H1 (cell line): ENCODE results near the gene ALOX15B.

Source experiments
- CTCF ChIP-seq, 3 experiments: IDR thresholded peaks; 1 replicate in 2 of 3; 2 replicates in 1 of 3; pipeline versions ENCODE4 v1.5.1 to v1.6.1; 2011; ENCODE audit warnings: low read length in 3 of 3, mild to moderate bottlenecking in 3 of 3, inconsistent platforms in 2 of 3, low read depth in 1 of 3, moderate library complexity in 1 of 3; ENCODE audit not compliant: insufficient read depth in 1 of 3; ENCODE audit errors: control extremely low read depth in 1 of 3
- EZH2 ChIP-seq: fragments of 200-600 bp; sonication (generic); IDR thresholded peaks from 2 replicates; pipeline ENCODE4 v1.7.1; 2012; ENCODE audit warnings: low read depth, mild to moderate bottlenecking, moderate library complexity, low read length, inconsistent platforms; ENCODE audit not compliant: severe bottlenecking
- GABPA ChIP-seq: IDR thresholded peaks from 2 replicates; pipeline ENCODE4 v1.6.1; 2011; ENCODE audit warnings: mild to moderate bottlenecking, low read length, moderate library complexity, borderline replicate concordance; ENCODE audit not compliant: insufficient read depth
- MAFK ChIP-seq: IDR thresholded peaks from 2 replicates; pipeline ENCODE4 v1.6.1; 2012; ENCODE audit warnings: low read depth, mild to moderate bottlenecking, improper control_type of control experiment, low read length
- POLR2A ChIP-seq, 2 experiments: IDR thresholded peaks; 1 replicate in 1 of 2; 2 replicates in 1 of 2; pipeline ENCODE4 v1.6.1; 2011; ENCODE audit warnings: low read depth in 2 of 2, low read length in 2 of 2, mild to moderate bottlenecking in 2 of 2; ENCODE audit errors: control extremely low read depth in 1 of 2
- POLR2AphosphoS5 ChIP-seq: IDR thresholded peaks from 2 replicates; pipeline ENCODE4 v1.6.1; 2011; ENCODE audit warnings: low read depth, low read length
- TAF1 ChIP-seq: IDR thresholded peaks from 2 replicates; pipeline ENCODE4 v1.6.1; 2011; ENCODE audit warnings: mild to moderate bottlenecking, low read depth, low read length

- TF ChIP-seq POLR2AphosphoS5 (no peak), CTCF (IDR thresholded peaks at IDR 0.05; ENCODE audit: control extremely low read depth in 1 of 3, insufficient read depth in 1 of 3, low read depth in 1 of 3, low read length in 3 of 3) (peak; percentile 93 to 97 (median 97)), GABPA (peak; percentile 68; the same call in 1 of the 2 replicates), EZH2 (no peak), MAFK (no peak), TAF1 (peak; percentile 53; the same call in 1 of the 2 replicates), POLR2A (IDR thresholded peaks at IDR 0.05; ENCODE audit: control extremely low read depth in 1 of 2, low read depth in 2 of 2, low read length in 2 of 2) (peak in 1 of 2 experiments; percentile 32; a peak in 1 of 3 replicates)
Measured at GRCh38 chr17:7989781-7990655, 48.8 kb upstream of the ALOX15B start.
